T-cell (primary cell): ENCODE measurements around the gene GALNT9. TPM values are rescaled to one million over a fixed set of nuclear protein-coding genes. Genes with fewer than 3 reads are reported as not detected.

Experiments
- ATAC-seq, 4 experiments: fragments of 200-7000 bp in 3 of 4; fragments of 150-1000 bp in 1 of 4; cut with Tn5 transposase; replicated peaks in 1 of 4; 1 replicate in 3 of 4; 2 replicates in 1 of 4; pipeline ENCODE4 v1.10.0; 2021; ENCODE audit warnings: moderate library complexity in 3 of 4, mild to moderate bottlenecking in 2 of 4, moderate number of reproducible peaks in 1 of 4
- CTCF ChIA-PET, 2 donors: fragments of 300-600 bp; sonication (Branson Sonifier 250); formaldehyde crosslinking; loops; one replicate each; lab custom pipeline; 2022; ENCODE audit warnings: antibody characterized with exemption in 2 of 2; lab: Charles Lee
- POLR2A ChIA-PET, 2 donors: fragments of 300-600 bp; sonication (Branson Sonifier 250); formaldehyde crosslinking; loops; one replicate each; lab custom pipeline; 2022; ENCODE audit warnings: antibody characterized with exemption in 2 of 2; lab: Charles Lee
- DNase-seq, 35 experiments: peaks; one replicate each; pipeline versions ENCODE4 v3.0.0 to v3.0.0-alpha.2; 2013 to 2023
- H3K27ac ChIP-seq: one replicate; pipeline ENCODE4 v1.5.1; 2013; ENCODE audit warnings: low read length
- H3K27me3 ChIP-seq, 2 experiments: replicated peaks in 1 of 2; 1 replicate in 1 of 2; 2 replicates in 1 of 2; pipeline versions ENCODE4 v1.6.1 to v1.7.0; 2013; ENCODE audit warnings: low read length in 1 of 2, mixed read lengths in 1 of 2; ENCODE audit not compliant: control insufficient read depth in 2 of 2, insufficient read depth in 2 of 2; ENCODE audit errors: extremely low read depth in 1 of 2
- H3K36me3 ChIP-seq, 2 donors: 1 replicate in 1 of 2; 2 replicates in 1 of 2; pipeline versions ENCODE4 v1.6.1 to v1.7.0; 2013; ENCODE audit warnings: low read length in 1 of 2; ENCODE audit not compliant: control insufficient read depth in 2 of 2, insufficient read depth in 1 of 2; ENCODE audit errors: extremely low read depth in 1 of 2
- H3K4me1 ChIP-seq, 2 experiments: 1 replicate in 1 of 2; 2 replicates in 1 of 2; pipeline versions ENCODE4 v1.6.1 to v1.7.0; 2013; ENCODE audit warnings: low read length in 2 of 2, mixed read lengths in 1 of 2; ENCODE audit not compliant: insufficient read depth in 2 of 2, control insufficient read depth in 1 of 2; ENCODE audit errors: extremely low read depth in 1 of 2
- H3K4me3 ChIP-seq, 2 donors: 1 replicate in 1 of 2; 2 replicates in 1 of 2; pipeline versions ENCODE4 v1.5.1 to v1.7.0; 2013; ENCODE audit warnings: mild to moderate bottlenecking in 2 of 2, low read length in 1 of 2, moderate library complexity in 1 of 2; ENCODE audit not compliant: control insufficient read depth in 1 of 2; ENCODE audit errors: extremely low read depth in 1 of 2
- H3K9me3 ChIP-seq: 2 replicates; pipeline ENCODE4 v1.7.0; 2013
- H3K27ac Mint-ChIP-seq, 2 donors: one replicate each; pipeline ENCODE4 v1.8.0; 2020 to 2021; ENCODE audit warnings: mild to moderate bottlenecking in 2 of 2, mixed read lengths in 2 of 2
- H3K27me3 Mint-ChIP-seq, 2 donors: one replicate each; pipeline ENCODE4 v1.8.0; 2021 to 2022; ENCODE audit warnings: mixed read lengths in 2 of 2
- H3K36me3 Mint-ChIP-seq: one replicate; pipeline ENCODE4 v1.8.0; 2021; ENCODE audit warnings: mixed read lengths
- H3K4me1 Mint-ChIP-seq, 3 donors: one replicate each; pipeline ENCODE4 v1.8.0; 2020 to 2022; ENCODE audit warnings: mixed read lengths in 3 of 3, mild to moderate bottlenecking in 1 of 3
- H3K4me3 Mint-ChIP-seq, 3 donors: one replicate each; pipeline ENCODE4 v1.8.0; 2020 to 2022; ENCODE audit warnings: mild to moderate bottlenecking in 3 of 3, mixed read lengths in 3 of 3, moderate library complexity in 3 of 3
- H3K9me3 Mint-ChIP-seq, 3 donors: one replicate each; pipeline ENCODE4 v1.8.0; 2020 to 2022; ENCODE audit warnings: mixed read lengths in 3 of 3
- whole genome bisulfite sequencing: methylation state at CpG from one replicate; pipeline ENCODE4 v1.1.5; 2013; ENCODE audit warnings: missing lambda C conversion rate; ENCODE audit not compliant: insufficient coverage; 5-methylcytosine and 5-hydroxymethylcytosine counted together
- total RNA-seq, 35 experiments: library from RNA in 6 of 35; stranded (reverse) in 6 of 35; fragments of 120-200 nt in 1 of 35; gene quantifications; one replicate each; pipeline versions ENCODE4 v1.2.1 to v1.2.4 and lab custom pipeline; 2013 to 2026

The GALNT9 gene
- total RNA-seq, 5 donors from 2014 or later (not counting 1 experiment from before 2014, with no cell fraction given), result 0.72 TPM; not detected in 4

DNA sequence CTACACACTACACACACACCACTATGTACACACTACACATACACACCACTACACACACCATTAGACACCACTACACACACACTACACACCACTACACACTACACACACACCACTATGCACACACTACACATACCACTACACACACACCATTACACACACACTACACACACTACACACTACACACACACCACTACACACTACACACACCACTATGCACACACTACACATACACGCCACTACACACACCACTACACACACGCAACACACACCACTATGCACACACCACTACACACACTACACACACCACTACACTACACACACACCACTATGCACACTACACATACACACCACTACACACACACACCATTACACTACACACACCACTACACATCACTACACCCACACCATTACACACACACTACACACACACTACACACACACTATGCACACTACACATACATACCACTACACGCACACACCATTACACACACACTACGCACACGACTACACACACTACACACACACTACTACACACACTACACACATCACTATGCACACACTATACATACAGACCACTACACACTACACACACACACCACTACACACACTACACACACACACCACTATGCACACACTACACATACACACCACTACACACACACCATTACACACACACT is 171.5 kb downstream of the GALNT9 start:
- H3K4me3 Mint-ChIP-seq, result no peak overlapping the region
- peaks cover 0 to 8% (median 6%) of the 10 kb centered on the region in 3 donors for H3K4me1 Mint-ChIP-seq

DNA sequence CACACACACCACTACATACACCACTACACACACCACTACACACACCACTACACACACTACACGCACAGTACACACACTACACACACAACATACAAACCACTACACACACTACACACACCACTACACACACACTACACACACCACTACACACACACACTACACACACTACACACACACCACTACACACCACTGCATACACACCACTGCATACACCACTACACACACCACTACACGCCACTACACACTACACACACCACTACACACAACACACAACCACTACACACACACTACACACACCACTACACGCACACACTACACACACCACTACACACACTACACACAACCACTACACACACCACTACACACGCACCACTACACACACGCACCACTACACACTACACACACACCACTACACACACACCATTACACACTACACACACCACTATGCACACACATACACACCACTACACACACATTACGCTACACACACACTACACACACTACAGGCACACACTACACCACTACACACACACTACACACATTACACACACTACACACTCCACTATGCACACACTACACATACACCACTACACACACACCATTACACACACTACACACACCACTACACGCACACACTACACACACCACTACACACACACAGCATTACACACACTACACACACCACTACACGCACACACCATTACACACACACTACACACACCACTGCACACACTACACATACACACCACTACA is 172.6 kb downstream of the GALNT9 start:
- H3K27me3 ChIP-seq, result peaks cover 0 to 2% of the 10 kb centered on the region in 2 experiments
- 90% methylated on average over 7 of the region's 8 CpGs for WGBS
- Mint-ChIP-seq H3K27ac (no peak overlapping the region), H3K27me3 (no peaks in the 10 kb centered on the region), H3K9me3 (no peaks in the 10 kb centered on the region), H3K36me3 (no peaks in the 10 kb centered on the region), H3K4me3 (no peak overlapping the region), H3K4me1 (peaks cover 0 to 2% (median 0%) of the 10 kb centered on the region in 3 donors)
- no peaks in the 10 kb centered on the region for H3K9me3 ChIP-seq
- H3K4me1 ChIP-seq, result peaks cover 0 to 12% of the 10 kb centered on the region in 2 experiments
- peaks cover 0 to 19% of the 10 kb centered on the region in 2 donors for H3K36me3 ChIP-seq
- DNase-seq (no peak), ATAC-seq (no peak)
- H3K4me3 ChIP-seq, result no peak overlapping the region
- ChIA-PET POLR2A (no interaction called here), CTCF (no interaction called here)
- no peak overlapping the region for H3K27ac ChIP-seq

More for the DNA sequence above, 171.5 kb downstream of the GALNT9 start:
- H3K4me3 ChIP-seq, result no peak overlapping the region
- ChIA-PET CTCF (no interaction called here), POLR2A (no interaction called here)
- H3K36me3 ChIP-seq, result peaks cover 0 to 12% of the 10 kb centered on the region in 2 donors
- Mint-ChIP-seq H3K27ac (no peak overlapping the region), H3K36me3 (no peaks in the 10 kb centered on the region), H3K27me3 (no peaks in the 10 kb centered on the region), H3K9me3 (no peaks in the 10 kb centered on the region)
- peaks cover under 1 to 21% of the 10 kb centered on the region in 2 experiments for H3K4me1 ChIP-seq
- 97% methylated on average over 5 of the region's 5 CpGs for WGBS
- no peak overlapping the region for H3K27ac ChIP-seq
- peaks cover 0 to 2% of the 10 kb centered on the region in 2 experiments for H3K27me3 ChIP-seq
- DNase-seq (no peak), ATAC-seq (no peak)
- no peaks in the 10 kb centered on the region for H3K9me3 ChIP-seq

DNA sequence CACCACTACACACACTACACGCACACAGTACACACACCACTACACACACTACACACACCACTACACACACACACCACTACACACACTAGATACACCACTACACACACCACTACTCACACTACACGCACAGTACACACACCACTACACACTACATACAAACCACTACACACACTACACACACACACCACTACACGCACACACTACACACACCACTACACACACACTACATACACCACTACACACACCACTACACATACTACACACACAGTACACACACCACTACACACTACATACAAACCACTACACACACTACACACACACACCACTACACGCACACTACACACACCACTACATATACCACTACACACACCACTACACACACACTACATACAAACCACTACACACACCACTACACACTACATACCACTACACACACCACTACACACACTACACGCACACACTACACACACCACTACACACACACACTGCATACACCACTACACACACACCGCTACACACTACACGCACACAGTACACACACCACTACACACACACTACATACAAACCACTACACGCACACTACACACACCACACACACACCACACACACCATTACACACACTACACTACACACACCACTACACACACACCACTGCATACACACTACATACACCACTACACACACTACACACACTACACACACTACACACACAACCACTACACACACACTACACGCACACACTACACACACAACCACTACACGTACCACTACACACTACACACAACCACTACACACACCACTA is 173.4 kb downstream of the GALNT9 start:
- Mint-ChIP-seq H3K36me3 (no peaks in the 10 kb centered on the region), H3K27ac (no peak overlapping the region), H3K4me1 (peaks cover 0 to 2% (median 0%) of the 10 kb centered on the region in 3 donors), H3K27me3 (no peaks in the 10 kb centered on the region), H3K9me3 (no peaks in the 10 kb centered on the region), H3K4me3 (no peak overlapping the region)
- peaks cover 0 to 2% of the 10 kb centered on the region in 2 experiments for H3K27me3 ChIP-seq
- H3K4me3 ChIP-seq, result no peak overlapping the region
- DNase-seq, result no peak
- no peak for ATAC-seq
- peaks cover 0 to 12% of the 10 kb centered on the region in 2 experiments for H3K4me1 ChIP-seq
- WGBS, result 96% methylated on average over 10 of the region's 10 CpGs
- H3K27ac ChIP-seq, result no peak overlapping the region
- peaks cover 4 to 23% of the 10 kb centered on the region in 2 donors for H3K36me3 ChIP-seq
- ChIA-PET CTCF (no interaction called here), POLR2A (no interaction called here)
- no peaks in the 10 kb centered on the region for H3K9me3 ChIP-seq

DNA sequence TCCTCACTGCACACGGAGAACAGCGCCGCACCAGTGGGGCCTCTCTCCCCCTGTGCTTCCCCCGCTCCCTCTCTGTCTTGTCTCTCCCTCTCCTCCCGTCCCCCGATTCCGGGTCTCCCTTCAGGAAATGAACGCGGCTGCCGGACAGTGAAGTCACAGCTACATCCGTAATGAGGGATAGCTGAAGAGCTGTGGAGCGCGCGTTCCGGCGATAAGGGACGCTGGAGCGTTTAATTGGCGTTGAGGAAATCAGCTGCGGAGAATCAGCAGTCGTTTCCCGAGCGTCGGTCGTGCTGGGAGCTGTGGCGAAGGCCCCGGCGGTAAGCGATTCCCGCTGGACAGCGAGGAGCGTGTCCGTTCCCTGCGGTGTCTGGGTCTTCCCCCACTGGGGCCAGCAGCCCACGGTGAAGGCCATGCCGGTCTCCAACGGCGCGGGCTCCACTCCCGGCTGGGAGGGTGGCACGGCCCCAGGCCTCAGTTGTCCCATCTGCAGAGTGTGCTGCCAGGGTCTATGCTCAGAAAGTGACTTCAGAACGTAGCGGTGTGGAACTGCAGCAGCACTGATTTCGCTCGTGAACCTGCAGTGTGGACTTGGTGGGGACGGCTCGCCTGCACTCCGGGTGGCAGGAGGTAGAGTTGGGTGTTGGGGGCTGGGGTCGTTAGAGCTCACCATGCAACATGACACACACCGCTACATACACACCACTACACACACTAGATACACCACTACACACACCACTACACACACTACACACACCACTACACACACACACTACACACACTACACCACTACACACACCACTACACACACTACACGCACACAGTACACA is 174.2 kb downstream of the GALNT9 start:
- Histone ChIP-seq H3K36me3 (peaks cover 4 to 23% of the 10 kb centered on the region in 2 donors), H3K4me1 (peaks cover 0 to 12% of the 10 kb centered on the region in 2 experiments), H3K9me3 (no peaks in the 10 kb centered on the region), H3K27ac (no peak overlapping the region), H3K4me3 (no peak overlapping the region), H3K27me3 (peaks cover 0 to 2% of the 10 kb centered on the region in 2 experiments)
- H3K27ac Mint-ChIP-seq, result no peak overlapping the region
- no peak overlapping the region for H3K4me3 Mint-ChIP-seq
- CTCF ChIA-PET, result no interaction called here
- H3K9me3 Mint-ChIP-seq, result no peaks in the 10 kb centered on the region
- H3K27me3 Mint-ChIP-seq, result no peaks in the 10 kb centered on the region
- POLR2A ChIA-PET, result no interaction called here
- H3K4me1 Mint-ChIP-seq, result peaks cover 0 to 1% (median 0%) of the 10 kb centered on the region in 3 donors
- ATAC-seq, result no peak
- WGBS, result 98% methylated on average over 30 of the region's 51 CpGs
- no peaks in the 10 kb centered on the region for H3K36me3 Mint-ChIP-seq
- peak in 1 of 35 experiments; percentile 1 for DNase-seq

DNA sequence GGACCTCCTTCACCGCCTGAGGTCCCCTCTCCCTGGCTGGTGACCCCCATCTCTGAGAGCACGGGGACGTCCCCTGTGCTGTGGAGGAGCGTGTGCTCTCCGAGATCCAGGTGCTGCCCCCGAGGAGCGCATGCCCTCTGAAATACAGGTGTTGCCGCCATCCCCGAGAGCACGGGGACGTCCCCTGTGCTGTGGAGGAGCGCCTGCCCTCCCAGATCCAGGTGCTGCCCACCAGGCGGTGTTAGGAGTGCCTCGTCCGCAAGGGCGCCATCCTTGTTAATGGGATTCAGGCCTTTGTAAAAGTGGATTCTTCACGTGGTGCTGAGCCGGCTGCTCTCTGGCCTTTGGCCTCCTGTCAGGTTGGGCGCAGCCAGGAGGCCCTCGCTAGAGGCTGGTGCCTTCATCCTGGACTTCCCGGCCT is 175.0 kb downstream of the GALNT9 start:
- Mint-ChIP-seq H3K9me3 (no peaks in the 10 kb centered on the region), H3K27me3 (no peaks in the 10 kb centered on the region), H3K4me1 (no peaks in the 10 kb centered on the region), H3K36me3 (no peaks in the 10 kb centered on the region), H3K27ac (no peak overlapping the region), H3K4me3 (no peak overlapping the region)
- ChIA-PET CTCF (interaction anchor here (0.7 to 1.4 kb wide), 8 partner anchors 8 to 461 kb away, joined by 3 to 13 read pairs (median 5); no protein-coding TSS in a partner anchor), POLR2A (no interaction called here)
- peak overlapping the region in 1 of 2 donors; percentile 54 for H3K4me3 ChIP-seq
- ATAC-seq (peak in 1 of 4 experiments; percentile 21), DNase-seq (peak in 2 of 35 experiments; percentile 4 to 22)
- H3K27me3 ChIP-seq, result peaks cover 0 to 2% of the 10 kb centered on the region in 2 experiments
- peaks cover 4 to 23% of the 10 kb centered on the region in 2 donors for H3K36me3 ChIP-seq
- no peak overlapping the region for H3K27ac ChIP-seq
- H3K9me3 ChIP-seq, result no peaks in the 10 kb centered on the region
- H3K4me1 ChIP-seq, result peaks cover 0 to 12% of the 10 kb centered on the region in 2 experiments
- 81% methylated on average over 19 of the region's 21 CpGs for WGBS
